GM23338 (cell line): Measurements from ENCODE around the gene FRMPD1.

Source experiments
- EZH2phosphoT487 ChIP-seq: fragments of 200-600 bp; sonication (generic); IDR thresholded peaks from one replicate; pipeline ENCODE4 v1.8.1; 2018; ENCODE audit warnings: antibody characterized with exemption; ENCODE audit not compliant: unreplicated experiment
- POLR2AphosphoS5 ChIP-seq: IDR thresholded peaks from 2 replicates; pipeline ENCODE4 v1.6.1; 2016; ENCODE audit warnings: antibody characterized with exemption, low read depth
- TF ChIP-seq, protein P1 (sequence below), 2 experiments: fragments of 200-600 bp in 1 of 2; sonication (generic) in 1 of 2; conservative IDR thresholded peaks; 2 replicates each; pipeline versions ENCODE4 v1.5.1 to v1.6.1; 2016 to 2017; ENCODE audit warnings: antibody characterized with exemption in 2 of 2, low read depth in 2 of 2, mild to moderate bottlenecking in 2 of 2, moderate library complexity in 1 of 2
- TF ChIP-seq, protein P2 (sequence below): IDR thresholded peaks from one replicate; pipeline ENCODE4 v1.6.1; 2018; ENCODE audit warnings: antibody characterized with exemption; ENCODE audit not compliant: unreplicated experiment

DNA sequence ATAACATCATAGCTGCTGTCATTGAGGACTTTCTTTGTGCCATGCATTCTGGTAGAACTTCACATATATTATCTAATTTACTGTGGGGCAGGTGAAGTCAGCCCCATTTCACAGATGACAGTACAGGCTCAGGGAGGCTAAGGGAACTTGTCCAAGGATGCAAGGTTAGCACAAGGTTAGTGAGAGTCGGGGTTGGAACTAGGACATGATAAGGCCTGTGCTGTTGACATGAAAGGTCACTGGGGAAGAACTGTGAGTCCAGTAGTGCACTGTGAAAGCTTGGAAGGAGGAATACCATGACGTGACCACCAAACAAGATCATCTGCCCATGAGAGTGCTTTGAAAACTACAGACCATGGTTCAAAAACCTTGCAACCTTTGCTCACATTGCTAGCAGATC, 26.7 kb downstream of the FRMPD1 start:
- TF ChIP-seq, protein P1, sequence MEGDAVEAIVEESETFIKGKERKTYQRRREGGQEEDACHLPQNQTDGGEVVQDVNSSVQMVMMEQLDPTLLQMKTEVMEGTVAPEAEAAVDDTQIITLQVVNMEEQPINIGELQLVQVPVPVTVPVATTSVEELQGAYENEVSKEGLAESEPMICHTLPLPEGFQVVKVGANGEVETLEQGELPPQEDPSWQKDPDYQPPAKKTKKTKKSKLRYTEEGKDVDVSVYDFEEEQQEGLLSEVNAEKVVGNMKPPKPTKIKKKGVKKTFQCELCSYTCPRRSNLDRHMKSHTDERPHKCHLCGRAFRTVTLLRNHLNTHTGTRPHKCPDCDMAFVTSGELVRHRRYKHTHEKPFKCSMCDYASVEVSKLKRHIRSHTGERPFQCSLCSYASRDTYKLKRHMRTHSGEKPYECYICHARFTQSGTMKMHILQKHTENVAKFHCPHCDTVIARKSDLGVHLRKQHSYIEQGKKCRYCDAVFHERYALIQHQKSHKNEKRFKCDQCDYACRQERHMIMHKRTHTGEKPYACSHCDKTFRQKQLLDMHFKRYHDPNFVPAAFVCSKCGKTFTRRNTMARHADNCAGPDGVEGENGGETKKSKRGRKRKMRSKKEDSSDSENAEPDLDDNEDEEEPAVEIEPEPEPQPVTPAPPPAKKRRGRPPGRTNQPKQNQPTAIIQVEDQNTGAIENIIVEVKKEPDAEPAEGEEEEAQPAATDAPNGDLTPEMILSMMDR (conservative IDR thresholded peaks at IDR 0.05; ENCODE audit: low read depth in 2 of 2) = no peak
- TF ChIP-seq POLR2AphosphoS5 (no peak), EZH2phosphoT487 (no peak)
- TF ChIP-seq, protein P2, sequence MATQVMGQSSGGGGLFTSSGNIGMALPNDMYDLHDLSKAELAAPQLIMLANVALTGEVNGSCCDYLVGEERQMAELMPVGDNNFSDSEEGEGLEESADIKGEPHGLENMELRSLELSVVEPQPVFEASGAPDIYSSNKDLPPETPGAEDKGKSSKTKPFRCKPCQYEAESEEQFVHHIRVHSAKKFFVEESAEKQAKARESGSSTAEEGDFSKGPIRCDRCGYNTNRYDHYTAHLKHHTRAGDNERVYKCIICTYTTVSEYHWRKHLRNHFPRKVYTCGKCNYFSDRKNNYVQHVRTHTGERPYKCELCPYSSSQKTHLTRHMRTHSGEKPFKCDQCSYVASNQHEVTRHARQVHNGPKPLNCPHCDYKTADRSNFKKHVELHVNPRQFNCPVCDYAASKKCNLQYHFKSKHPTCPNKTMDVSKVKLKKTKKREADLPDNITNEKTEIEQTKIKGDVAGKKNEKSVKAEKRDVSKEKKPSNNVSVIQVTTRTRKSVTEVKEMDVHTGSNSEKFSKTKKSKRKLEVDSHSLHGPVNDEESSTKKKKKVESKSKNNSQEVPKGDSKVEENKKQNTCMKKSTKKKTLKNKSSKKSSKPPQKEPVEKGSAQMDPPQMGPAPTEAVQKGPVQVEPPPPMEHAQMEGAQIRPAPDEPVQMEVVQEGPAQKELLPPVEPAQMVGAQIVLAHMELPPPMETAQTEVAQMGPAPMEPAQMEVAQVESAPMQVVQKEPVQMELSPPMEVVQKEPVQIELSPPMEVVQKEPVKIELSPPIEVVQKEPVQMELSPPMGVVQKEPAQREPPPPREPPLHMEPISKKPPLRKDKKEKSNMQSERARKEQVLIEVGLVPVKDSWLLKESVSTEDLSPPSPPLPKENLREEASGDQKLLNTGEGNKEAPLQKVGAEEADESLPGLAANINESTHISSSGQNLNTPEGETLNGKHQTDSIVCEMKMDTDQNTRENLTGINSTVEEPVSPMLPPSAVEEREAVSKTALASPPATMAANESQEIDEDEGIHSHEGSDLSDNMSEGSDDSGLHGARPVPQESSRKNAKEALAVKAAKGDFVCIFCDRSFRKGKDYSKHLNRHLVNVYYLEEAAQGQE = no peak
